ENCODE data around the gene MINDY4. TPM values are rescaled to one million over a fixed set of nuclear protein-coding genes. Genes with fewer than 3 reads are reported as not detected.
A peak's percentile ranks its signal among the peaks of the same experiment; 100 is the strongest.

Gene MINDY4
- total and polyA plus RNA-seq, 2 donors (not counting 1 experiment from before 2014, with no cell fraction given): 6.1 to 6.3 TPM

GRCh38 chr7:30844483-30844874 lies 73.3 kb downstream of the MINDY4 start:
- H3K27me3 ChIP-seq (ENCODE audit: control insufficient read depth, insufficient read depth, low read length): no peaks in the 10 kb centered on the region
- no peak overlapping the region for H2AFZ ChIP-seq (ENCODE audit: low read length)
- DNase-seq (ENCODE audit: low read depth in 2 of 2): no peak
- H3K9ac ChIP-seq (ENCODE audit: insufficient read depth, low read length): no peak overlapping the region
- no peaks in the 10 kb centered on the region for H3K9me3 ChIP-seq (ENCODE audit: control insufficient read depth, insufficient read depth, low read depth, low read length)
- no peak overlapping the region for H3K4me2 ChIP-seq (ENCODE audit: extremely low read depth, insufficient read depth, low read length)
- TF ChIP-seq CTCF (conservative IDR thresholded peaks at IDR 0.05 in 1 of 2, IDR thresholded peaks at IDR 0.05 in 1 of 2; ENCODE audit: low read depth in 1 of 2, low read length in 2 of 2): no peak
- TF ChIP-seq EZH2 (IDR thresholded peaks at IDR 0.05; ENCODE audit: low read length, missing control alignments): no peak
- peaks cover 4% of the 10 kb centered on the region for H3K36me3 ChIP-seq (ENCODE audit: control insufficient read depth, insufficient read depth, low read length)
- H3K79me2 ChIP-seq (ENCODE audit: control insufficient read depth, insufficient read depth, low read length): no peaks in the 10 kb centered on the region
- no peaks in the 10 kb centered on the region for H4K20me1 ChIP-seq (ENCODE audit: control insufficient read depth, extremely low read depth, insufficient read depth, low read length)
- H3K27ac ChIP-seq (ENCODE audit: insufficient read depth, low read length): no peak overlapping the region
- peaks cover 2% of the 10 kb centered on the region for H3K4me1 ChIP-seq (ENCODE audit: control insufficient read depth, extremely low read depth, insufficient read depth, low read length)
- no peak overlapping the region for H3K4me3 ChIP-seq (replicated peaks in 1 of 4; ENCODE audit: control extremely low read depth in 1 of 4, insufficient read depth in 1 of 4, low read depth in 3 of 4, low read length in 4 of 4)

- Histone ChIP-seq H2AFZ (ENCODE audit: low read length) (no peak overlapping the region), H3K27me3 (ENCODE audit: control insufficient read depth, insufficient read depth, low read length) (no peaks in the 10 kb centered on the region), H4K20me1 (ENCODE audit: control insufficient read depth, extremely low read depth, insufficient read depth, low read length) (no peaks in the 10 kb centered on the region), H3K9me3 (ENCODE audit: control insufficient read depth, insufficient read depth, low read depth, low read length) (no peaks in the 10 kb centered on the region), H3K36me3 (ENCODE audit: control insufficient read depth, insufficient read depth, low read length) (peaks cover 4% of the 10 kb centered on the region), H3K4me1 (ENCODE audit: control insufficient read depth, extremely low read depth, insufficient read depth, low read length) (peaks cover 2% of the 10 kb centered on the region), H3K9ac (ENCODE audit: insufficient read depth, low read length) (no peak overlapping the region), H3K4me2 (ENCODE audit: extremely low read depth, insufficient read depth, low read length) (no peak overlapping the region), H3K4me3 (replicated peaks in 1 of 4; ENCODE audit: control extremely low read depth in 1 of 4, insufficient read depth in 1 of 4, low read depth in 3 of 4, low read length in 4 of 4) (no peak overlapping the region), H3K79me2 (ENCODE audit: control insufficient read depth, insufficient read depth, low read length) (no peaks in the 10 kb centered on the region), H3K27ac (ENCODE audit: insufficient read depth, low read length) (no peak overlapping the region)
- TF ChIP-seq CTCF (conservative IDR thresholded peaks at IDR 0.05 in 1 of 2, IDR thresholded peaks at IDR 0.05 in 1 of 2; ENCODE audit: low read depth in 1 of 2, low read length in 2 of 2) (no peak), EZH2 (IDR thresholded peaks at IDR 0.05; ENCODE audit: low read length, missing control alignments) (no peak)
- no peak for DNase-seq (ENCODE audit: low read depth in 2 of 2)
Measured at GRCh38 chr7:30844916-30845315, 73.7 kb downstream of the MINDY4 start.

GRCh38 chr7:30845426-30846135 lies 74.4 kb downstream of the MINDY4 start:
- H2AFZ ChIP-seq (ENCODE audit: low read length): no peak overlapping the region
- H3K27me3 ChIP-seq (ENCODE audit: control insufficient read depth, insufficient read depth, low read length): no peaks in the 10 kb centered on the region
- peak; percentile 22 to 57 for DNase-seq (ENCODE audit: low read depth in 2 of 2)
- H4K20me1 ChIP-seq (ENCODE audit: control insufficient read depth, extremely low read depth, insufficient read depth, low read length): no peaks in the 10 kb centered on the region
- H3K4me3 ChIP-seq (replicated peaks in 1 of 4; ENCODE audit: control extremely low read depth in 1 of 4, insufficient read depth in 1 of 4, low read depth in 3 of 4, low read length in 4 of 4): no peak overlapping the region
- H3K4me2 ChIP-seq (ENCODE audit: extremely low read depth, insufficient read depth, low read length): no peak overlapping the region
- H3K9me3 ChIP-seq (ENCODE audit: control insufficient read depth, insufficient read depth, low read depth, low read length): no peaks in the 10 kb centered on the region
- TF ChIP-seq CTCF (conservative IDR thresholded peaks at IDR 0.05 in 1 of 2, IDR thresholded peaks at IDR 0.05 in 1 of 2; ENCODE audit: low read depth in 1 of 2, low read length in 2 of 2): no peak
- no peak for TF ChIP-seq EZH2 (IDR thresholded peaks at IDR 0.05; ENCODE audit: low read length, missing control alignments)
- H3K9ac ChIP-seq (ENCODE audit: insufficient read depth, low read length): no peak overlapping the region
- no peaks in the 10 kb centered on the region for H3K79me2 ChIP-seq (ENCODE audit: control insufficient read depth, insufficient read depth, low read length)
- peaks cover 2% of the 10 kb centered on the region for H3K4me1 ChIP-seq (ENCODE audit: control insufficient read depth, extremely low read depth, insufficient read depth, low read length)
- H3K36me3 ChIP-seq (ENCODE audit: control insufficient read depth, insufficient read depth, low read length): peaks cover 3% of the 10 kb centered on the region
- no peak overlapping the region for H3K27ac ChIP-seq (ENCODE audit: insufficient read depth, low read length)
